ENCODE results near the gene GOLGA8O.
"Not testable (repeated sequence)": the region's sequence is repeated elsewhere in the genome, so short reads cannot be mapped to it uniquely, and the experiment has no call there.

GRCh38 chr15:32502946-32503345 lies 47.5 kb upstream of the GOLGA8O start:
- TF ChIP-seq POLR2A (IDR thresholded peaks at IDR 0.05): not testable (repeated sequence)
- TF ChIP-seq, protein P1, sequence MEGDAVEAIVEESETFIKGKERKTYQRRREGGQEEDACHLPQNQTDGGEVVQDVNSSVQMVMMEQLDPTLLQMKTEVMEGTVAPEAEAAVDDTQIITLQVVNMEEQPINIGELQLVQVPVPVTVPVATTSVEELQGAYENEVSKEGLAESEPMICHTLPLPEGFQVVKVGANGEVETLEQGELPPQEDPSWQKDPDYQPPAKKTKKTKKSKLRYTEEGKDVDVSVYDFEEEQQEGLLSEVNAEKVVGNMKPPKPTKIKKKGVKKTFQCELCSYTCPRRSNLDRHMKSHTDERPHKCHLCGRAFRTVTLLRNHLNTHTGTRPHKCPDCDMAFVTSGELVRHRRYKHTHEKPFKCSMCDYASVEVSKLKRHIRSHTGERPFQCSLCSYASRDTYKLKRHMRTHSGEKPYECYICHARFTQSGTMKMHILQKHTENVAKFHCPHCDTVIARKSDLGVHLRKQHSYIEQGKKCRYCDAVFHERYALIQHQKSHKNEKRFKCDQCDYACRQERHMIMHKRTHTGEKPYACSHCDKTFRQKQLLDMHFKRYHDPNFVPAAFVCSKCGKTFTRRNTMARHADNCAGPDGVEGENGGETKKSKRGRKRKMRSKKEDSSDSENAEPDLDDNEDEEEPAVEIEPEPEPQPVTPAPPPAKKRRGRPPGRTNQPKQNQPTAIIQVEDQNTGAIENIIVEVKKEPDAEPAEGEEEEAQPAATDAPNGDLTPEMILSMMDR (IDR thresholded peaks at IDR 0.05): not testable (repeated sequence)
